BJ (cell line): ENCODE data around the gene FNDC11. TPM values are rescaled to one million over a fixed set of nuclear protein-coding genes. Genes with fewer than 3 reads are reported as not detected.

Experiments used
- CTCF ChIA-PET: fragments of 350-600 bp; formaldehyde crosslinking; extraction: SDS; loops from one replicate; lab custom pipeline; 2021; ENCODE audit warnings: antibody characterized with exemption, inconsistent platforms; lab: Yijun Ruan, JAX
- POLR2A ChIA-PET: fragments of 300-600 bp; sonication (Branson Sonifier 250); formaldehyde crosslinking; extraction: SDS; loops from one replicate; lab custom pipeline; 2021; ENCODE audit warnings: antibody characterized with exemption; lab: Charles Lee
- DNase-seq: peaks from one replicate; pipeline ENCODE4 v3.0.0-alpha.2; 2011; ENCODE audit warnings: low read depth
- H3K27me3 ChIP-seq: 2 replicates; pipeline ENCODE4 v1.6.0; 2011; ENCODE audit warnings: low read length; ENCODE audit not compliant: control insufficient read depth, insufficient read depth
- H3K36me3 ChIP-seq: 2 replicates; pipeline ENCODE4 v1.5.1; 2011; ENCODE audit warnings: low read length; ENCODE audit not compliant: control insufficient read depth, insufficient read depth
- H3K4me3 ChIP-seq: 2 replicates; pipeline ENCODE4 v1.5.1; 2011; ENCODE audit warnings: low read depth, mild to moderate bottlenecking, control low read depth, low read length
- polyA plus RNA-seq: library from polyadenylated mRNA; depleted of rRNA; stranded (reverse); fragments of >200 nt; gene quantifications from 2 replicates; pipeline ENCODE4 v1.2.3, GENCODE V29; 2011
- TF ChIP-seq, protein P1 (sequence below): IDR thresholded peaks from 2 replicates; pipeline ENCODE4 v1.5.1; 2011; ENCODE audit warnings: low read depth, mild to moderate bottlenecking, control low read depth, inconsistent platforms, low read length, moderate library complexity; ENCODE audit not compliant: insufficient read depth

FNDC11 gene
- polyA plus RNA-seq, 1 experiment, result 0.76 TPM

GRCh38 chr20:63554361-63555278, 661 bp downstream of the FNDC11 start:
- peak overlapping the region; percentile 72 for H3K4me3 ChIP-seq
- H3K27me3 ChIP-seq, result no peaks in the 10 kb centered on the region
- CTCF ChIA-PET, result interaction anchor here (1.6 kb wide), 1 partner anchor 17 kb away, joined by 5 read pairs; the partner anchor contains the start of gene PTK6
- DNase-seq, result no peak
- POLR2A ChIA-PET, result no interaction called here
- TF ChIP-seq, protein P1, sequence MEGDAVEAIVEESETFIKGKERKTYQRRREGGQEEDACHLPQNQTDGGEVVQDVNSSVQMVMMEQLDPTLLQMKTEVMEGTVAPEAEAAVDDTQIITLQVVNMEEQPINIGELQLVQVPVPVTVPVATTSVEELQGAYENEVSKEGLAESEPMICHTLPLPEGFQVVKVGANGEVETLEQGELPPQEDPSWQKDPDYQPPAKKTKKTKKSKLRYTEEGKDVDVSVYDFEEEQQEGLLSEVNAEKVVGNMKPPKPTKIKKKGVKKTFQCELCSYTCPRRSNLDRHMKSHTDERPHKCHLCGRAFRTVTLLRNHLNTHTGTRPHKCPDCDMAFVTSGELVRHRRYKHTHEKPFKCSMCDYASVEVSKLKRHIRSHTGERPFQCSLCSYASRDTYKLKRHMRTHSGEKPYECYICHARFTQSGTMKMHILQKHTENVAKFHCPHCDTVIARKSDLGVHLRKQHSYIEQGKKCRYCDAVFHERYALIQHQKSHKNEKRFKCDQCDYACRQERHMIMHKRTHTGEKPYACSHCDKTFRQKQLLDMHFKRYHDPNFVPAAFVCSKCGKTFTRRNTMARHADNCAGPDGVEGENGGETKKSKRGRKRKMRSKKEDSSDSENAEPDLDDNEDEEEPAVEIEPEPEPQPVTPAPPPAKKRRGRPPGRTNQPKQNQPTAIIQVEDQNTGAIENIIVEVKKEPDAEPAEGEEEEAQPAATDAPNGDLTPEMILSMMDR, result no peak
- H3K36me3 ChIP-seq, result peaks cover 3% of the 10 kb centered on the region

DNA sequence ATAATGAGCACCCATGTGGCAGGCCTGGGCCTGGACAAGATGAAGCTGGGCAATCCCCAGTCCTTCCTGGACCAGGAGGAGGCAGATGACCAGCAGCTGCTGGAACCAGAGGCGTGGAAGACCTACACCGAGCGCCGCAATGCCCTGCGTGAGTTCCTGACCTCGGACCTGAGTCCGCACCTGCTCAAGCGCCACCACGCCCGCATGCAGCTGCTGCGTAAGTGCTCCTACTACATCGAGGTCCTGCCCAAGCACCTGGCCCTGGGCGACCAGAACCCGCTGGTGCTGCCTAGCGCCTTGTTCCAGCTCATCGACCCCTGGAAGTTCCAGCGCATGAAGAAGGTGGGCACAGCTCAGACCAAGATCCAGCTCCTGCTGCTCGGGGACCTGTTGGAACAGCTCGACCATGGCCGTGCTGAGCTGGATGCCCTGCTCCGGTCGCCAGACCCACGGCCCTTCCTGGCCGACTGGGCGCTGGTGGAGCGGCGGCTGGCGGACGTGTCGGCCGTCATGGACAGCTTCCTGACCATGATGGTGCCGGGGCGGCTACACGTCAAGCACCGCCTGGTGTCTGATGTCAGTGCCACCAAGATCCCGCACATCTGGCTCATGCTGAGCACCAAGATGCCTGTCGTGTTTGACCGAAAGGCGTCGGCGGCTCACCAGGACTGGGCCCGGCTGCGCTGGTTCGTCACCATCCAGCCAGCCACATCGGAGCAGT, 1.9 kb downstream of the FNDC11 start:
- POLR2A ChIA-PET, result no interaction called here
- peaks cover 9% of the 10 kb centered on the region for H3K36me3 ChIP-seq
- H3K27me3 ChIP-seq, result no peaks in the 10 kb centered on the region
- TF ChIP-seq, protein P1, result no peak
- no peak overlapping the region for H3K4me3 ChIP-seq
- no peak for DNase-seq
- CTCF ChIA-PET, result interaction anchor here (1.6 kb wide), 1 partner anchor 18 kb away, joined by 5 read pairs; the partner anchor contains the start of gene PTK6

GRCh38 chr20:63556873-63557478, 3.0 kb downstream of the FNDC11 start:
- Histone ChIP-seq H3K4me3 (no peak overlapping the region), H3K27me3 (no peaks in the 10 kb centered on the region), H3K36me3 (peaks cover 15% of the 10 kb centered on the region)
- POLR2A ChIA-PET, result no interaction called here
- CTCF ChIA-PET, result no interaction called here
- no peak for DNase-seq
- TF ChIP-seq, protein P1, result no peak

GRCh38 chr20:63557481-63557891, 3.5 kb downstream of the FNDC11 start:
- no peak for DNase-seq
- TF ChIP-seq, protein P1, result no peak
- Histone ChIP-seq H3K4me3 (no peak overlapping the region), H3K36me3 (peaks cover 17% of the 10 kb centered on the region), H3K27me3 (no peaks in the 10 kb centered on the region)
- ChIA-PET CTCF (no interaction called here), POLR2A (no interaction called here)
